Stimulated activated CD8-positive, alpha-beta memory T cell treated with anti-CD3 and anti-CD28 coated beads, Interleukin-7, amount 100 ng/mL, for 48 hours (primary cell): ENCODE results near the gene CTU2.

ENCODE experiments used
- DNase-seq, 2 donors: peaks; one replicate each; pipeline ENCODE4 v3.0.0-alpha.2; 2020; ENCODE audit warnings: low read depth in 1 of 2; ENCODE audit errors: extremely low read depth in 1 of 2

Gene CTU2

DNA sequence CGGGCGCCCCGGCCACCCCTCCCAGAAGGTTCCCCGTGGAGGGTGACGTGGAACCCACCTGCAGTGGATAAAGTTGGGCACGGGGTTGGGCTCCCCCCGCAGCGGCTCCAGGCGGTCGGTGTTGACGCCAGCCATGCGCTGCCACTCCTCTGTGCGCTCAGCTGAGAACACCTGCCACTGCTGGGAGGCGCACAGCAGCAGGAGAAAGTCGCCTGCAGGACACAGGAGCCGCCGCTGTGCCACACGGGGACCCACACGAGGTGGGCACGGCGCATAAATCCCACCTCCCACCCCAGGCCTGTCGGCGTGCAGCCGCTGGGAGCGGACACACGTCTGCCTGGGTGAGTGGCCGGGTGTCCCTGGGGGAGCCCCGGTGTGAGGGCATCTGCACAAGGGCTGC, 20.7 kb downstream of the CTU2 start:
- no peak for DNase-seq

DNA sequence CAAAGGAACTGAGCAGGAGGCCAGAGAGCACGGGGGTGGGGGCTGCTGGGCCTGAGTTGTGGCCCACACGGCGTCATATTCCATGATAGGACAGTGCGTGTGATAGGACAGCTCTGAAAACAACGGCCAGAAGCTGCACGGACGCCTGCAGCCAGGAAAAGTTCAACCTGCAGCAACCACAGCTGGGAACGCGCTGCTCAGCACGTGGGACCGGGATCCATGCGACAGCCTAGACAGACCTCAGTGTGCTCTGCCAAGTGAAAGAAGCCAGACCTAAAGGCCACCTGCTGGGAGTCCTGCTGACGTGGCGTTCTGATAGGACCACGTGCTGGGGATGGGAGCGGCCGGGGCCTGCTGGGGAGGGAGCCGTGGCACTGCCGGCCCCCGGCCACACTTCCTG, 21.6 kb downstream of the CTU2 start:
- no peak for DNase-seq

DNA sequence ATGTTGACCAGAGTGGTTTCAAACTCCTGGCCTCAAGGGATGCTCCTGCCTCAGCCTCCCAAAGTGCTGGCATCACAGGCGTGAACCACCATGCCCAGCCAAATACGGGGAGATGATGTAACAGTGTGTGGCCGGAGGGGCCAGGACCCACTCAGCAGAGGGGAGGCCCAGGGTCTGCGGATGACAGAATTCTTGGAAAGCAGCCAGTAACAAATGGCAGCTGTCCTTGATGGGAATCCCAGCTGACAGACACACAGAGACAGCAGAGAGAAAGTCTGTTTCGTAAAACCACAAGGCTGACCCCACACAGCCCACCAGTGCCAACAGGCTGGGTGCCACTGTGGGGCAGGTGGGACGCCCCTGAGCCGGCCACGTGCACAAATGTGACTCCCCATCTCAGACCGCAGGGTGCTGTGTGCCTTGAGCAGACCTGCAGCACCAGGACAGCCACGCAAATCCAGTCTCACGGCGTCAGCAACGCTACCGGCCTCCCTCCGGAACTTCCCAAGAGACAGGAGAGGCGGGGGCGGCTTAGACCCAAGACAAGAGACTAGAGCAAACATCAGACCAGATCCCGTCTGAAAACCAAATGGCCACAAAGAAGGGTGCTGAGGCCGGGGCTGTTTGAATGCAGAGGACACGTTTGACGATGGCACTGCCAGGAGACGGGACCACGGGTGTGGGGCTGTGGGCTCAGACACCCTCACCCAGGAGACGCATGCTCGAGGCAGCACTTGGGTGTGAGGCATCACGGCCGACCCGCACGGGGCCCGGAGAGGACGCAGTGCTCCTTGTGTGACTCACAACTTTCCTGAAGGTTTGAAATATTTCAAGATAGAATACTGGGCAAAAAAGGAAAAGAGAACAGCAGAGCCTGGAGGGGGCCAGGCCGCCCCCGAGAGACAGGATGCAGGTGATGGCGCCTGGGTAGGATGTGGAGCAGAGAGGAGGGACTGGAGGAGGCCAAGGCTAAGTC, 24.6 kb downstream of the CTU2 start:
- no peak for DNase-seq

DNA sequence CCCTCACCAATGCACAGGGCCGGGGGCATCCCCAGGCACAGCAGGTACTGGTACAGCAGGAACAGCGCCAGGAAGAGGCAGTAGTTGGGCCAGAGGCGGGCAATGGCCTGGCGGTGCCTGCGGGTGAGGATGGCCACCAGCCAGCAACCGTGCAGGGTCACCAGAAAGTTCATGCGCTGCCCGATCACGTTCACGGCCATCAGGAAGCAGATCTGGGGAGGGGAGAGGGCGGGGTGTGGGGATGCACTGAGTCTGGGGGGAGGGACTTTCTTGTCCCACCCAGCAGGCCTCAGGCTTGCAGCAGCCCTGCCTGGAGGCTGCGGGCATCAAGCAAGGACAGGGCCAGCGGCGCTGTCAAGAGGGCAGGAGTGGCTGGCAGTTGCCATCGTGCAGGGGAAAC, 25.4 kb downstream of the CTU2 start:
- no peak for DNase-seq

- DNase-seq = no peak
Observed at GRCh38 chr16:88732172-88732960, 26.1 kb downstream of the CTU2 start.

- DNase-seq = no peak
Observed at GRCh38 chr16:88732961-88733294, 26.6 kb downstream of the CTU2 start.

DNA sequence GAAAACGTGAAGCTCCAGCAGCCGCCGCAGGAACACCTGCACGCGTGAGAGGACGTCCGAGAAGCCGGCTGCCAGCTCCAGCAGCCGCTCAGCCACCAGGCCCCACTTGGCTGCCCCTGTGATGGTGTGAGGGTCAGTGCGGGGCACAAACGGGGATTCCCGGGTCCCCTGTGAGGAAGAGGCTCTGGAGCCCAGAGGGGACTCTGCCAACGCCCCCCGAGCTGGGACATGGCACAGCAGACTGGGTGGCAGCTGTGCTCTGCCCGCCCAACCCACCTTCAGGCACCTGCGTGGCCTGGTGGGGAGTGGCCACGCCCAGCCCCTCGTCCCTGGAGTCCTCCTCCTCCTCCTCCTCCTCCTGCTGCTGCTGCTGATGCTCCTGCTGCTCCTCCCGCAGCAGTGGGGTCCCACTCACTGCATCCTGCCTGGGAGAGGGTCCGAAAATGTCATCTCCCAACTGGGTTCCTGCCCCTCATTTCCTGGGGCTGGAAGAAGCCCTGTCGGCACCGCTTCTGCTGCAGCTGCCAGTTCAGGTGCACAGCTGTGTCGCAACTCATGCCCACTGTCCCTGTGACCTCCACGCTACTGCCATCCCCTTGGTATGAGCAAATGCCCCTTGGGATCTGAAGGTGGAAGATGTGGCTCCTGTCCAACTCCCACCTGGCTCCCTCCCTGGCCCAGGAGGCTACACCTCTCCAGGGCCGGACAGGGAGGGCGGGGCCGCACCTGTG, 27.5 kb downstream of the CTU2 start:
- no peak for DNase-seq

- no peak for DNase-seq
Observed at GRCh38 chr16:88734361-88734728, 28.0 kb downstream of the CTU2 start.

GRCh38 chr16:88735121-88735520, 28.8 kb downstream of the CTU2 start:
- DNase-seq = no peak

GRCh38 chr16:88735616-88736015, 29.3 kb downstream of the CTU2 start:
- no peak for DNase-seq

DNA sequence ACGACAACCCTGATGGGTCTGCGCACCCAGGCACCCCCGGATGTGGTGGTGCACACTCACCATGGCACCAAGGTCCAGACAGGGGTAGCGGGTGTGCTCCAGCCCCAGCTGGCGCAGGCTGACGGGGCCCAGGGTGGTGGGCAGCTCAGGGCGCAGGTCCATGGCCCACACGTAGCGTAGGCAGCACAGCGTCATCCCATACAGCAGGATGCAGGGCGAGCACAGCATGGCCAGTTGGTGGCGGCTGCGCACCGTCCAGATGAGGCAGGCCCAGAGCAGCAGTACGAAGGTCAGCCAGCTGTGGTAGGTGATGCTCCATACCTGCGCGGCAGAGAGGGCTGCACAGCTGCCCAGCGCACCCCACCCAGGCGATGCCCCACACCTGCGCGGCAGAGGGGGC, 29.8 kb downstream of the CTU2 start:
- DNase-seq = no peak

GRCh38 chr16:88736496-88736895, 30.2 kb downstream of the CTU2 start:
- no peak for DNase-seq

- peak; percentile 23 to 61 for DNase-seq
Observed at GRCh38 chr16:88737298-88738150, 31.2 kb downstream of the CTU2 start.

DNA sequence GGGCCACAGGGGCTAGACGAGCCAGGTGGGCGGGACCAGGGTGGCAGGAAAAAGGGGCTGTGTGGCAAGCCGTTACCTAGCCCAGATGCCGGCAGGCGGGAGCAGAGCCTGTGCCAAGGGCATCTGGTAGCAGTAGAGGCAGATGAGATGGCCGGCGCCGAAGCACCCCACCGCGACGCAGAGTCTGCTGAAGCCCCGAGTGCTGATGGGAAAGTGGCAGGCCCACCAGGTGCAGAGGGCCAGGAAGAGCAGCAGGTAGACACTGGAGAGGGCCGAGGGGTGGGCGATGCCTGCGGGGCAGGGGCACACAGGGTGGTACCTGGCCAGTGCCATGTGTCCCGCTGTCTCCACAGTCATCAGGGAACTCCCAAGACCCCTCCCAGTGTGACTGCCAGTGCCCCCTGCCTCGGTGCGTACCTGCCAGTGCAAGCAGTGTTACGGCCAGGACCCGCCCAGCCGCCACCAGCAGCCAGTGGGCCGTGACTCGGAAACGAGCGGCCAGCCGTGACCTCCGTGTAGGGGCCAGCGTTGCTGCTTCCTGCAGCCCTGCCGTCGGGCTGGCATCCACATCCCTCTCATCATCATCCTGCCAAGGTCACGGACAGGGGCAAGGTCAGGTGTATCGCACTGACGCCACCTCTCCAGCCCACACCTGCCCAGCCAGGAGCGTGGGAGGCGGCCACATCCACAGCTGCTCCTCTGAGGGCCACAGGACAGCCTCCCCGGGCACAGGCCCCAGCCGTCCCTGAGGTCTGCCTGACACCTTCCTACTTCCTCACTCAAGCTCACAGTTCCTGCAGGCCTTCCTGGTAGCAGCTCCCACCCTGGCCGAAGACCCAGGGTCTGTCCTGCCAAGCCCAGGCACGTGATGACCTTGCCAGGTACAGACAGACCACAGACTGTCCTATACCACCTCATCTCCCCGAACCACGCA, 32.1 kb downstream of the CTU2 start:
- no peak for DNase-seq

DNA sequence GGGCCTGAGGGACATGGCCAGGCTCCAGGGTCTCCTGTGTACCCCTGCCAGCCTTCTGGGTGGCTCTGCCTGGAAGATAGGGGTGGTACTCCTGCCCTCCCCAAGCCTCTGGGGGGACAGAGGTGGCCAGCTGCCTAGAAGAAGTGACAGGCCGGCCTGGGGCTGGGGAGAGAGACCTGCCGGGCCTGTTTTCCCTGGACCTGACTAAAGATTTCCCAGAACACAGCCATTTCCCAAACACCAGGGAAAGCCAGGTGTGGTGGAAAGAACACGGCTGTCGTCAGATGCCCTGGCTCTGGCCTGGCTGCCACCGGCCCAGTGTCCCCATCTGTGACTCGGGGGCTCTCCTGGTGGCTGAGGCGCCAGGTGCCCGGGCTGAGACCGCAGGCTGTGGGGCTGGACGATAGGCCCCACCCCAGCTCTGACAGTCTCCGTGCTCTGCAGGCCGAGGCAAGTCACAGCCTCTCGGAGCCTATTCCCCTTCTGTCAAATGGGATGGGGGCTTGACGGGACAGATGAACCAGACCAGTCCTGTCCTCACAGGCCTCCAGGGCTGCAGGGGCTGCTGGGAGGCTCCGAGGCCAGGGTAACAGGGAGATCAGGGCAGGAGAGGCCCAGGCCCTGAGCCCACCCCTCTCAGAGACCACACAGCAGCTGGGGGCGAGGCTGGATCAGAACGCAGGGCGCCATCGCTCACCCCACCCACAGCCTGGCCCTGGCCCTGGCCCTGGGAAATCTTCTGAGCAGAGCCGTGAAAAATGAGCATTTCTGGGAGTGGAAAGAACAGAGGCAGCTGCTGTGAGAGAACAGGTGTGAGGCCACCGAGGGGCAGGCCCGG, 33.1 kb downstream of the CTU2 start:
- DNase-seq = no peak

DNA sequence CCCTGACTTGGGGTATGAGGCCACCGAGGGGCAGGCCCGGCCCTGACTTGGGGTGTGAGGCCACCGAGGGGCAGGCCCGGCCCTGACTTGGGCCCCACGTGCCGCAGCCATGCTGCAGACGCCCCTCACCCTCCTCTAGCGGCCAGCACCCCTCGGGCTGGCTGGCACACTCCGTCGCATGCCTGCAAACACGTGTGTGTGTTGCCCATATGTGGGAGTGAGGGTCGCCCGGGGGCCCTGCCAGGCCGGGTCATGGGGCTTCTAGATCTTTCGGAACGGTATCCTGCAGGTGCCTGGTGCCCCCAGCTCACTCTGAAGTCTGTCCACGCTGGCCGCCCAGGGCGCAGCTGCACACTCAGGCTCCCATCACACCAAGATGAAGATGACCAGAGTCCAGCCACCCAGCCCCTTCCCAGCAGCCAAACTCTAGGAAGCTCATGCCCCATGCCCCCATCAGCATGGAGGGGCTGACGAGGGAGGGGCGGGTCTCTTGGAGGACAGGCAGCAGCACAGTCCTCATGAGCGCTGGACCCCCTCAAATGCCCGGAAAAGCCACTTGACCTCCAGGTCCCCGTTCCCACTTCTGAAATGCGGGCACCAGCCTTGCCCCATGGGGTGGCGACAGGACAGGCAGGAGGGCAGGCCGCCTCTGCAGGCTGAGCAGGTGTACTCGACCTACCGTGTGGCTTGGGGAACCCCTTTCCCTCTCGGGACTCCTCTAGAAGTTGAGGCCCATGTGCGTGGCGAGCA, 33.8 kb downstream of the CTU2 start:
- DNase-seq = no peak

GRCh38 chr16:88740727-88741055, 34.4 kb downstream of the CTU2 start:
- no peak for DNase-seq

GRCh38 chr16:88741368-88741767, 35.1 kb downstream of the CTU2 start:
- no peak for DNase-seq
